ENCODE measurements around the gene DMD.
A peak's percentile ranks its signal among the peaks of the same experiment; 100 is the strongest.

The DMD gene

GRCh38 chrX:31217084-31217483, 1994.3 kb downstream of the DMD start:
- TF ChIP-seq CTCF (IDR thresholded peaks at IDR 0.05; ENCODE audit: low read depth, low read length, missing control alignments) = no peak
- no peak for DNase-seq (ENCODE audit: low read depth)
- no peak overlapping the region for H3K4me3 ChIP-seq (ENCODE audit: low read depth, low read length)

GRCh38 chrX:31215277-31215815, 1996.0 kb downstream of the DMD start:
- no peak overlapping the region for H3K4me3 ChIP-seq (ENCODE audit: low read depth, low read length)
- TF ChIP-seq CTCF (IDR thresholded peaks at IDR 0.05; ENCODE audit: low read depth, low read length, missing control alignments) = no peak
- DNase-seq (ENCODE audit: low read depth) = no peak

- TF ChIP-seq CTCF (IDR thresholded peaks at IDR 0.05; ENCODE audit: low read depth, low read length, missing control alignments) = peak; percentile 51
- no peak for DNase-seq (ENCODE audit: low read depth)
- H3K4me3 ChIP-seq (ENCODE audit: low read depth, low read length) = no peak overlapping the region
Observed at GRCh38 chrX:31213941-31214340, 1997.4 kb downstream of the DMD start.

- no peak for TF ChIP-seq CTCF (IDR thresholded peaks at IDR 0.05; ENCODE audit: low read depth, low read length, missing control alignments)
- no peak for DNase-seq (ENCODE audit: low read depth)
- no peak overlapping the region for H3K4me3 ChIP-seq (ENCODE audit: low read depth, low read length)
Observed at GRCh38 chrX:31212856-31213748, 1998.2 kb downstream of the DMD start.

- no peak overlapping the region for H3K4me3 ChIP-seq (ENCODE audit: low read depth, low read length)
- TF ChIP-seq CTCF (IDR thresholded peaks at IDR 0.05; ENCODE audit: low read depth, low read length, missing control alignments) = no peak
- no peak for DNase-seq (ENCODE audit: low read depth)
Observed at GRCh38 chrX:31209005-31209628, 2002.2 kb downstream of the DMD start.

- DNase-seq (ENCODE audit: low read depth) = no peak
- TF ChIP-seq CTCF (IDR thresholded peaks at IDR 0.05; ENCODE audit: low read depth, low read length, missing control alignments) = no peak
- H3K4me3 ChIP-seq (ENCODE audit: low read depth, low read length) = no peak overlapping the region
Observed at GRCh38 chrX:31201503-31201902, 2009.8 kb downstream of the DMD start.

All from GM12864 (cell line).